Activated CD4-positive, alpha-beta T cell treated with anti-CD3 and anti-CD28 coated beads for 4 hours (primary cell): ENCODE measurements around the gene STPG4.

ENCODE experiments used
- DNase-seq, 2 donors: peaks; one replicate each; pipeline ENCODE4 v3.0.0-alpha.2; 2020

STPG4 gene

DNA sequence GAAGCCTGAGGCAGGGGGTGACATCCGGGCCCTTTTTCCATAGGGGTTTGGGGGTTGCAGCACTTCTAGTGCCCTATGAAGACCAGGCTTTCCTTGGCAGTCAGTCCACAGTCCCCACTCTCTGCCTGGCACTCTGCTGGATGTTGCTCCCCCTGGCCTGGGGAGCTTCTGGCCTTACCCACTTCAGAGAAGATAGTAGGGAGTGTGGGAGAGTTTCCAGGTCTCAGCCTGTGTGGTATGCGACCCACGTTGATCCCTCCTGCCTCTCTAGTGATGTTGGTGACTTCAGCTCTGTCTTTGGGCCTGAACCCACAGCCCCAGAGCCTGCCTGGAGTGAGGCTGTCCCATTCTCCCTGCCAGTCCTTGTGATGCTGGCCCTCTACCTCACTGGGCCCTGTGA, 105.6 kb downstream of the STPG4 start:
- no peak for DNase-seq

DNA sequence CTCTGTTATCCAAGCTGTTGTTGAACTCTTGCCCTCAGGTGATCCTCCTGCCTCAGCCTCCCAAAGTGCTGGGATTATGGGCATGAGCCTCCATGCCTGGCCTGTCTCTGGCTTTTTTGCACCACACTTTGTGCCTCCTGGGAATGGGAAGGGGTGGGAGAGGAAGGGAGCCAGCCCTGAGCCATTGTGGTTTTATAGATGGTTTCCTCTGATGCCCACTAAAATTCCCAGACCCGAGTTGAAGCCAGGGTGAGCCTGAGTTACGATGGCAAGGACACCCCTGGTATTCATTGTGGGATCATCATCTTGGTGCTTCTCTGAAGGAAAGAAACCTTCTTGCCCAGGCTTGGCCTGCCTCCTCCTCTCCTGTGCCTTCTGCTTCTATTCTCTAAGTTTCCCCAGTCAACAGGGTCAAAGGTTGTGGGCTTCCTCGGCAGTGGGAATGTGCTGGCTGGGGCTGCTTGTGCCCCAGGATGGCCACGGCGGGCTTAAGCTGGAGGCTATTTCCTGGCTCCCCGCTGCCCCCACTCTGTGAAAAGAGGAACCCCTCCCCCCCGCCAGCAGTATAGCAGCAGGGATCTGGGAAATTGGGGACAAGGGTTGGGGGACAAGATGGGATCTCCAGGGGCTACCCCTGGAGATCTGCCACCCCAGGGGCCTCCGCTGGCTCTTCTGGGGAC, 106.2 kb downstream of the STPG4 start:
- no peak for DNase-seq

DNA sequence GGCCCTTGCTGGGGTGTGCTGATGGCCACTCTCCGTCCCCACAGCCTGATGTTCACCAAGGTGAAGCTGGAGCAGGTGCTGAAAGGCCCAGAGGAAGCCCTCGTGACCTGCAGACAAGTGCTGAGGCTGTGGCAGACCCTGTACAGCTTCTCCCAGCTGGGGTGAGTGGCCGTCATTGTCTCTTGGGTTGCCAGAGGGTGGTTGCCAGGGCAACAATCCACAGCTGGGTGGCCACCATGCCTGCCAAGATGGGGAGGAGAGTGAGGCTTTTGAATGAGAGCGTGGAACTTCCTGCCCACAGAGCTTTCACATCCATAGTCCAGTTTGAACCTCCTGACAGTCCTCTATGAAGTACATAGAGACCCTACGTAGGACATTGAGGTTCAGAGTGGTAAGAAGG, 108.8 kb downstream of the STPG4 start:
- no peak for DNase-seq

DNA sequence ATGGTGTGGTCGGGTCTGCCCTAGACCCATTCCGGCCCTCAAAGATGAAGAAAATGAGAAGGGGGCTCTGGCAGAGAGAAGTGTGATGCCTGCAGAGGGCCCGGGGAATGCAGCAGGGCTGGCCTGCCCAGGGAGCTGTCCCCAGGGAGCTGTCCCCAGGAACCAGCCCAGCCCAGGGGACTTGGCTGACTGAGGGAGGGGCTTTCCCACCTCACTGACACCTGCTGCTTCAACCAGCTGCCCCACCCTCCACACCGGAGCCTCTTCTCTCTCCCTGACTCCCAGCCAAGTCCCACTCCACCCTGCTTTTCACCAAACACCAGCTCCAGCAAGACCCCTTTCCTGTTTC, 111.2 kb downstream of the STPG4 start:
- no peak for DNase-seq

DNA sequence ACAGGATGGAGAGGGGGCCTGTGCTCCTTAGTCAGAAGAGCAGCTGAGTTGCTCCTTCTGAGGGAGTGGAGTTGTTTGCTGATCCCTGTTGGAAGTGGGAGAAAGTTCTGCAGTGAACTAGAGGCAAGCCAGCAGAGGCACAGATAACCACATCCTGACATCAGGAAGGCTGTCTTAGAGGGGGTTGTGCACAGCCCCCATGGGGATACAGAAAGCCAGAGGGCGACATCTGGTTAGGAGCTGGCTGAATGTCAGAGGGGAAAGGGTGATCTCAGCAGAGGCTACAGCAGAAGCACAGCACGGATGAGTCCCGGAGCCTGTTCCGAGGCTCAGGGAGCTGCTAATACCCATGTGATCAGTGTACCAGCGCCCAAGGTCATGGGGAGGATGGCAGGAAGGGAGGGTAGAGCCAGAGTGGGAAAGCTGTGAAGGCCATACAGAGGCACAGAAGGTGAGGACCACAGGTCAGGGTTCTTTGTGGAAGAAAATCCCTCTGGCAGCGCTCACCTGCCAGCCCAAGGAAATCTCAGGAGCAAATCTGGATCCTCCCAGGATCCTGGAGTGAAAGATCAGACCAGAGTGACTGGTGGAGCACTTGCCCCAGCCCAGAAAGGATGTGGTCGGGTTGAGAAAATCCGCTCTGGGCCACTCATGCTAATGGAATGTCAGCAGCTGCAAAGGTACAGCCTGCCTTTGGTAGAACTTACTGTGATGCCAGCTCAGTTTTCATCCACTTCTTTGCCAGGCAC, 111.8 kb downstream of the STPG4 start:
- DNase-seq: no peak

DNA sequence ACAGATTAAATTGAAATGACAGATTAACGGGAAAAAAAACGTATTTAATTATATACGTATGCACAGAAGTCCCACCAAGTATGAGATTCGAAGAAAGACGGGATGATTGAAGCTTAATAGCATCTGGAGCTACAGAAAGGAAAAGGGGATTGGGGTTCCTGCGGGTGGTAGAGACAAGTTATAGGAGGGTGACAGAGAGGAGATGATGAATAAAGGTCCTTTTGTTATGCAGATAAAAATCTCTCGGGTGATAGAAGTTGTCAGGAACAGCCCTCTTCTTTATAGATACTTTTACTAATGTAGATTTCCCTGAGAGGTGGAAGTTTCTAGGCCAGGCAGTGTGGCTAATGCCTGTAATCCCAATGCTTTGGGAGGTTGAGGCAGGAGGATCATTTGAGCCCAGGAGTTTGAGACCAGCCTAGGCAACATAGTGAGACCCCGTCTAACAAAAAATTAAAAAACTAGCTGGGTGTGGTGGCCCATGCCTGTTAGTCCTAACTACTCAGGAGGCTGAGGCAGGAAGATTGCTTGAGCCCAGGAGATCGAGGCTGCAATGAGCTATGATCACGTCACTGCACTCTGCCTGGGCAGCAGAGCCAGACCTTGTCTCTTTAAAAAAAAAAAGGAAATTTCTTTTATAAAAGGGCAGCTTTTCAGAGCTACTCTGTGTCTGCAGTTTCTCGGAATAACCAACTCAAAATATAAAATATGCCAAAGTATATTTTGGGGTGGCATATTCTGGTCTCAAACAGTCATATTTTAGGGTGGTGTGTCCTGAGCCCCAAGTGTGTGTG, 113.0 kb downstream of the STPG4 start:
- no peak for DNase-seq

DNA sequence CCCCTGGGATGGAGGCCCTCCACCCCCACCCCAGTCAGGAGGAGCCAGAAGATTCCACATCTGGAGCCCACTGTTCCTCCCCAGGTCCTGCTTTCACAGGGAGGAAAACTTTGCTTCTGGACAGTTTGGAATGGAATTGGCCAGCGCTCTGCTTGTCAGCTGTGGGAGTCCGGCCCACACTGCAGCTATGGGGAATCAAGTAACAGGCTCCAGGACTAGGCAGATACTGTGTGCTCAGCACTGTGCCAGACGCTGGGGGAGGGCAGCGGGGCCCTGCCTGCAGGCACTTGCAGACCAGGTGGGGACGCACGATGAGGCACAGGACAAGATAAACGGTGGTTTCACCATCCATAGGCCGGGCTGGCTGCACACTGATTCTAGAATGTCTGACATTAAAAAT, 114.0 kb downstream of the STPG4 start:
- DNase-seq: no peak

DNA sequence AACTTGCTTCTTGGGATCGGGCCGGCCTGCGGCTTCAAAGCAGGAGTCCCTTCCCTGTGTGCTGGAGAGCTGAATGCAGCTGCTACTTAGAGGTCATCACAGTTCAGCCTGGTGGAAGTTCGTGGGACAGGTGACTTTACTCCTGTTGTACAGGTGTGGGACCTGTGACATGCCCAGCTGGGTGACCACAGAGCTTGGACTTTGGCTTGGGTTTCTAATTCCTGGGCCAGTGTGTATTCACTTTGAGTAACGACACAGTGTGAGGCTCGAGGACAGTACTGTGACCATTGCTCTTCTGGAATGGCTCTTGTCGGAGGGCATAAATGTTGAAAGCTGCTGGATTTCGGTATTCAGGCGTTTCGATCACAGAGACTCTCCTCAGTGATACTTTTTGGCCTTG, 114.5 kb downstream of the STPG4 start:
- DNase-seq: no peak

DNA sequence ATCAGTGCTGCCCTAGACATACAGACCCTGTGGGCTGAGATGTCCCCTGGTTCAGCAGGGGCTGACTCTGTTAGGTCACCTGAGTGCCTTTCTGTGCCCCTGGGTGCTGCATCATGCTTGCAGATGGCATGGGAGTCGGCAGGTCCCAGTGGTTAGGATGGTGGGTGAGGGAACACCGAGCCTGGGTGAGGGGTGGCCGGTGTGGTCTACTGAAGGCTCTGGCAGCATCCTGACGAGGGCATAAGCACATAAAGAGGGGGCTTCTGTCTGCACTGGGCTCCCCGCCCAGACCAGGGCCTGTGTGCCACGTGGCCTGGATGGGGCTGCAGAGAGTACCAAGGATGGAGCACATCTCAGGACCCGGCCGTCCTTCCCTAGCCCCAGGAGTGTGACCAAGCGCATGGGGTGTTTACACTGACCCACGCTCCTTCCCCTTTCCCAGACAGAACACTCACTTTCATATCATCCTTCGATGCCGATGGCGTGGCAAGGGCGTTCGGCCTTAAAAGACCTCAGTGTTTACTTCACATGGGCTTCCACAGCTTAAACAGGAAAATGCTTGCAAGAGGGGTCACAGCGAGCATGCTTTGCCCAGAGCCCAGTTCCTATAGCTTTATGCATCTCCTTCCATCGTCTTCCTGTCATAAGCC, 115.1 kb downstream of the STPG4 start:
- no peak for DNase-seq

DNA sequence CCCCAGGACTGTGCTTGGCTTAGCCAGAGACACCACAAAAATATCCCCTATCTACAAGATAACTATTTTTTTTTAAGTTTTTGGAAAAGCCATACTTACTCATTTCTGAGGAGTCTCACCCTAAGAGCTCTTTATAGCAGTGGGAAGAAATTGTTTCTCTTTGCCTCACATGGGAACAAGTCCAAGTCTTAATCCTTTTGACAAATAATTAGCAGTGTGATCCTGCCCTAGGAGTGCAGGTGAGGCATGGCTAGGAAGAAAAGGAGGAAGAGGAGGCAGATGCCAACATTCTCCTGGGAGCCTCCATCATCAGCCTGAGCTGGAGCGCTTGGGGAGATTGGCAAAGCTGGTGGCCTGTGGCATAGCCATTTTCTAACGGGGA, 115.6 kb downstream of the STPG4 start:
- no peak for DNase-seq

DNA sequence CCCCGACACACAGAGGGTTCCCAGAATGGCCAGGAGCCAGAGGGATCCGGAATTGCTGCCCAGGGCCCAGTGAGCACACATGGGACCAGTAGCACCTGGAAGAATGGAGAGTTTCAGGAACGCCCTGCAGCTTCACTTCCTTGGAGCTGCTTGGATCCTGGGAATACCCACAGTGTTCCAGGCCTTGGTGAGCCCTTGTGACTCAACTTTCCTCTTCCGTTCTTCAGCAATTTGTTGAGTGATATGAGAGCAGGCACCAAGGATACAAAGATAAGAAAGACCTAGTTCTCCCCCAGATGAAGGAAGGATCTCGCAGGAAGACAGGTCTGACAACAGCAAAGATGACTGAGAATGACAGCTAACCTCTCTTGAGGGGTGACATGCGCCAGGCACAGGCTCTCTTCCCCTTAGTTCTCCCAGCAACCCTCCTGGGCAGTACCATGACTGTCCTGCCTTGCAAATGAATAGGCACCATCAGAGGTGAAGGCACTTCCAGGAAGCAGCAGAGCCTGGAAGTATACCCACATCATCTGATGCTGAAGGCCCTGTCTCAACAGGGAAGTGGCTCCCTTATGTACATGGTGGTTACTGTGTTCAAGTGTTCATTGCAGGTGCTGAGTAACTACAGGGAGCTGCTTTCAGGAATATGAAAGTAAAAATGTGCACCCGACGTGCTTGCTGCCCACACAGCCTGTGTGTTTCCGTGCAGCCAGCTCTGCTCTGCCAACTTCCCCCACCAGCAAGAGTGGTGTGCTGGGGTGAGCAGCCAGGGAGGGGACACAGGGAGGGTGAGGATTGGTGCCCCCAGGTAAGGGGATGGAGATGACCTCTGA, 116.2 kb downstream of the STPG4 start:
- DNase-seq: no peak

DNA sequence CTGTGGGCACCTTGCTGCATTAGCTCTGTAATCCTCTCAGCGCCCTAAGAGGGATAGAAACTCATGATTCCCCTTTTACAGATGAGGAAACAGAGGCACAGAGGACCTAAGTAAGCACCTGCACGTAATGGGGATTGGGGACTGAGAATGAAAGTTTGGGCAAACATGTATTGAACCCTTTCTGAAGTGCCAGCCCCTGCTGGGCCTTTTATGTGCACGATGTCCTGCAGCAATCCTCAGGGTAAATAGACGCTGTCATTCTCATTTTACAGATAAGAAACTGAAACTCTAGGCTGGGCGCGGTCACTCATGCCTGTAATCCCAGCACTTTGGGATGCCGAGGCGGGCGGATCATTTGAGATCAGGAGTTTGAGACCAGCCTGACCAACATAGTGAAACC, 117.4 kb downstream of the STPG4 start:
- no peak for DNase-seq
